Liver (tissue), 9 donors: ENCODE results near the gene ARHGEF4. TPM values are rescaled to one million over a fixed set of nuclear protein-coding genes. Genes with fewer than 3 reads are reported as not detected.

Source experiments
- DNase-seq: peaks from one replicate; pipeline ENCODE4 v3.0.0-alpha.2; 2017; ENCODE audit warnings: low spot score
- H3K27ac ChIP-seq, 2 donors: one replicate each; pipeline ENCODE4 v1.7.0; 2013; ENCODE audit warnings: inconsistent platforms in 2 of 2, low read length in 2 of 2, control low read depth in 1 of 2, low read depth in 1 of 2, mild to moderate bottlenecking in 1 of 2
- H3K27me3 ChIP-seq, 4 donors: one replicate each; pipeline versions ENCODE4 v1.6.1 to v1.7.0; 2013; ENCODE audit warnings: low read length in 3 of 4, inconsistent platforms in 1 of 4, mild to moderate bottlenecking in 1 of 4, moderate library complexity in 1 of 4; ENCODE audit not compliant: control insufficient read depth in 4 of 4, insufficient read depth in 4 of 4
- H3K36me3 ChIP-seq, 4 donors: one replicate each; pipeline versions ENCODE4 v1.6.1 to v1.7.0; 2013; ENCODE audit warnings: low read length in 3 of 4, mild to moderate bottlenecking in 3 of 4, low read depth in 1 of 4, moderate library complexity in 1 of 4; ENCODE audit not compliant: control insufficient read depth in 4 of 4, insufficient read depth in 3 of 4
- H3K4me1 ChIP-seq, 4 donors: one replicate each; pipeline versions ENCODE4 v1.6.1 to v1.7.0; 2013; ENCODE audit warnings: low read length in 3 of 4, mild to moderate bottlenecking in 3 of 4, moderate library complexity in 1 of 4; ENCODE audit not compliant: control insufficient read depth in 4 of 4, insufficient read depth in 4 of 4
- H3K4me3 ChIP-seq, 3 donors: one replicate each; pipeline versions ENCODE4 v1.6.1 to v1.7.0; 2013; ENCODE audit warnings: low read length in 3 of 3, control low read depth in 1 of 3, low read depth in 1 of 3, mild to moderate bottlenecking in 1 of 3
- H3K9ac ChIP-seq, 2 donors: one replicate each; pipeline ENCODE4 v1.7.0; 2013; ENCODE audit warnings: low read length in 2 of 2, mild to moderate bottlenecking in 2 of 2, moderate library complexity in 2 of 2, control low read depth in 1 of 2, low read depth in 1 of 2
- H3K9me3 ChIP-seq, 4 donors: one replicate each; pipeline versions ENCODE4 v1.6.1 to v1.7.0; 2013; ENCODE audit warnings: low read length in 3 of 4; ENCODE audit not compliant: control insufficient read depth in 4 of 4
- EGR1 ChIP-seq, 2 donors: IDR thresholded peaks; 2 replicates each; pipeline ENCODE4 v1.6.1; 2016 to 2018; ENCODE audit warnings: antibody characterized with exemption in 2 of 2, low read depth in 2 of 2
- FOXA1 ChIP-seq: IDR thresholded peaks from 2 replicates; pipeline ENCODE4 v1.6.1; 2016; ENCODE audit warnings: antibody characterized with exemption
- FOXA2 ChIP-seq: IDR thresholded peaks from 2 replicates; pipeline ENCODE4 v1.6.1; 2016; ENCODE audit warnings: antibody characterized with exemption
- GABPA ChIP-seq, 2 donors: IDR thresholded peaks in 1 of 2; conservative IDR thresholded peaks in 1 of 2; 2 replicates each; pipeline ENCODE4 v1.6.1; 2016; ENCODE audit warnings: antibody characterized with exemption in 2 of 2, mild to moderate bottlenecking in 1 of 2, moderate library complexity in 1 of 2
- HNF4G ChIP-seq: IDR thresholded peaks from 2 replicates; pipeline ENCODE4 v1.6.1; 2016; ENCODE audit warnings: antibody characterized with exemption
- JUND ChIP-seq, 2 donors: IDR thresholded peaks; 2 replicates each; pipeline ENCODE4 v1.6.1; 2016; ENCODE audit warnings: antibody characterized with exemption in 2 of 2
- NR2F2 ChIP-seq: IDR thresholded peaks from 2 replicates; pipeline ENCODE4 v1.6.1; 2016; ENCODE audit warnings: antibody characterized with exemption
- RAD21 ChIP-seq, 2 donors: IDR thresholded peaks; 2 replicates each; pipeline ENCODE4 v1.6.1; 2016; ENCODE audit warnings: antibody characterized with exemption in 2 of 2, mild to moderate bottlenecking in 2 of 2
- RXRA ChIP-seq, 2 donors: IDR thresholded peaks; 2 replicates each; pipeline ENCODE4 v1.6.1; 2017 to 2018; ENCODE audit warnings: antibody characterized with exemption in 2 of 2, mild to moderate bottlenecking in 1 of 2
- SP1 ChIP-seq: IDR thresholded peaks from 2 replicates; pipeline ENCODE4 v1.6.1; 2018; ENCODE audit warnings: antibody characterized with exemption, mild to moderate bottlenecking
- TAF1 ChIP-seq: conservative IDR thresholded peaks from 2 replicates; pipeline ENCODE4 v1.6.1; 2016; ENCODE audit warnings: antibody characterized with exemption, mild to moderate bottlenecking
- YY1 ChIP-seq: IDR thresholded peaks from 2 replicates; pipeline ENCODE4 v1.6.1; 2016; ENCODE audit warnings: antibody characterized with exemption, mild to moderate bottlenecking
- WGBS: extraction: QIAGEN DNeasy Blood & Tissue Kit; methylation state at CpG from one replicate; pipeline ENCODE4 v1.1.7; 2013; 5-methylcytosine and 5-hydroxymethylcytosine counted together
- polyA plus RNA-seq, 2 donors: library from polyadenylated mRNA; stranded (reverse) in 1 of 2; unstranded in 1 of 2; fragments of 200-250 nt in 1 of 2; fragments of >200 nt in 1 of 2; fragmentation: Nextera tagmentation in 1 of 2; extraction: Ambion mirVana in 1 of 2; gene quantifications; one replicate each; pipeline versions ENCODE4 v1.2.1 to v1.2.3, GENCODE V29; 2013 to 2015
- total RNA-seq, 2 donors: library from RNA; depleted of rRNA; stranded (reverse); fragments of >200 nt; gene quantifications; one replicate each; pipeline ENCODE4 v1.2.3, GENCODE V29; 2014
- TF ChIP-seq, protein P1 (sequence below): IDR thresholded peaks from 2 replicates; pipeline ENCODE4 v1.6.1; 2016; ENCODE audit warnings: antibody characterized with exemption
- TF ChIP-seq, protein P2 (sequence below): IDR thresholded peaks from 2 replicates; pipeline ENCODE4 v1.6.1; 2016; ENCODE audit warnings: antibody characterized with exemption
- TF ChIP-seq, protein P3 (sequence below): IDR thresholded peaks from 2 replicates; pipeline ENCODE4 v1.6.1; 2016; ENCODE audit warnings: antibody characterized with exemption
- TF ChIP-seq, protein P4 (sequence below): IDR thresholded peaks from 2 replicates; pipeline ENCODE4 v1.6.1; 2016; ENCODE audit warnings: antibody characterized with exemption, mild to moderate bottlenecking
- TF ChIP-seq, protein P5 (sequence below): fragments of 150-350 bp; IDR thresholded peaks from 2 replicates; pipeline ENCODE4 v1.5.1; 2017; ENCODE audit warnings: improper control_type of control experiment, low read depth, low read length; ENCODE audit not compliant: missing input control
- donor health status: healthy.
- donor health status: healthy.
- donor health status: healthy.
- donor health status: healthy.
- donor health status: healthy.

The ARHGEF4 gene
- total and polyA plus RNA-seq, 4 donors: 0.08 TPM; not detected in 2

DNA sequence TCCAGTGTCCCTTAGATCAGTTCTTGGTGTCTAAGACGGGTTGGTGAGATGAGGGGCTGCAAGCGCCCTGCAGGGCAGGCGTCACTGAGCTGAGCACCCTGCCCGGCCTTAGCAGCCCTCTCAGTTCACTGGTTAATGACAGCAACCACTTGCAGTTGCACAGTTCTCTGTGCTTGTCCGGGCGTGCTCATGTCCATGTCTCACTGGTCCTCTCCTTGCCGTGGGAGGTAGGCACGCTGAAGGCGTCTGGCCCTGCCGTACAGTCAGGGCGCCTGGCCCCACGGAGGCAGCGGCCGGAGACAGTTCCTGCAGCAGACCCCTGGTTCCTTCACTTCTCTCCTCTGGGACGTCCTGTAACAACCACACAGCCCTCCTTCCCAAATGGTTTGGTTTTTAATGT is 75.3 kb downstream of the ARHGEF4 start:
- DNase-seq: no peak
- peaks cover 3 to 7% (median 4%) of the 10 kb centered on the region in 4 donors for H3K27me3 ChIP-seq

DNA sequence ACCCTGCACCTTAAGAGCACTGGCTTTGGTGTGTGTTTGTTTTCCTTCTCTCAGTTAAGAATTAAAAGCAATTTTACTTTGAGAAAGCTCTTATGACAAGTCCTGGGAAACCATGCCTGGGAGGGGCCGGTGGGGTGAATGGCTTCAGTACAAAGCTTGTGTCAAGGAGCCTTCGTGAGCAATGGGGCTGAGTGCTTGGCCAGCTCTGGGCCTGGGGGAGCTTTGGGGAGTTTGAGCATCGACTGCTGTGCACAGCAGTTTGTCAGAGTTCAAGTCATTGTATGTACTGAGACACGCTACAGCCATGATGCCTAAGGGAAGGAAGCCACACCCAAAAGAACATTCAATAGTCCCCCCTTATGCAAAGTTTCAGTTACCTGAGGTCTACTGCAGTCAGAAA is 75.8 kb downstream of the ARHGEF4 start:
- 58% methylated on average over 4 of the region's 4 CpGs for WGBS
- Histone ChIP-seq H3K27ac (no peak overlapping the region), H3K36me3 (no peaks in the 10 kb centered on the region), H3K4me3 (no peak overlapping the region), H3K27me3 (peaks cover 3 to 8% (median 5%) of the 10 kb centered on the region in 4 donors), H3K4me1 (no peaks in the 10 kb centered on the region), H3K9ac (no peak overlapping the region), H3K9me3 (no peaks in the 10 kb centered on the region)
- no peak for DNase-seq
- TF ChIP-seq FOXA2 (no peak), EGR1 (IDR thresholded peaks at IDR 0.05; ENCODE audit: low read depth in 2 of 2) (no peak), RXRA (IDR thresholded peaks at IDR 0.05) (no peak)
- TF ChIP-seq, protein P1, sequence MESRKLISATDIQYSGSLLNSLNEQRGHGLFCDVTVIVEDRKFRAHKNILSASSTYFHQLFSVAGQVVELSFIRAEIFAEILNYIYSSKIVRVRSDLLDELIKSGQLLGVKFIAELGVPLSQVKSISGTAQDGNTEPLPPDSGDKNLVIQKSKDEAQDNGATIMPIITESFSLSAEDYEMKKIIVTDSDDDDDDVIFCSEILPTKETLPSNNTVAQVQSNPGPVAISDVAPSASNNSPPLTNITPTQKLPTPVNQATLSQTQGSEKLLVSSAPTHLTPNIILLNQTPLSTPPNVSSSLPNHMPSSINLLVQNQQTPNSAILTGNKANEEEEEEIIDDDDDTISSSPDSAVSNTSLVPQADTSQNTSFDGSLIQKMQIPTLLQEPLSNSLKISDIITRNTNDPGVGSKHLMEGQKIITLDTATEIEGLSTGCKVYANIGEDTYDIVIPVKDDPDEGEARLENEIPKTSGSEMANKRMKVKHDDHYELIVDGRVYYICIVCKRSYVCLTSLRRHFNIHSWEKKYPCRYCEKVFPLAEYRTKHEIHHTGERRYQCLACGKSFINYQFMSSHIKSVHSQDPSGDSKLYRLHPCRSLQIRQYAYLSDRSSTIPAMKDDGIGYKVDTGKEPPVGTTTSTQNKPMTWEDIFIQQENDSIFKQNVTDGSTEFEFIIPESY: no peak
- TF ChIP-seq, protein P2, sequence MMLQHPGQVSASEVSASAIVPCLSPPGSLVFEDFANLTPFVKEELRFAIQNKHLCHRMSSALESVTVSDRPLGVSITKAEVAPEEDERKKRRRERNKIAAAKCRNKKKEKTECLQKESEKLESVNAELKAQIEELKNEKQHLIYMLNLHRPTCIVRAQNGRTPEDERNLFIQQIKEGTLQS: no peak

More for the DNA sequence above, 75.3 kb downstream of the ARHGEF4 start:
- TF ChIP-seq, protein P2: no peak
- TF ChIP-seq TAF1 (no peak), HNF4G (no peak), SP1 (no peak), GABPA (IDR thresholded peaks at IDR 0.05 in 1 of 2, conservative IDR thresholded peaks at IDR 0.05 in 1 of 2) (no peak), FOXA1 (no peak), RXRA (IDR thresholded peaks at IDR 0.05) (no peak), JUND (IDR thresholded peaks at IDR 0.05) (no peak), NR2F2 (no peak), YY1 (no peak), RAD21 (IDR thresholded peaks at IDR 0.05) (no peak), EGR1 (IDR thresholded peaks at IDR 0.05; ENCODE audit: low read depth in 2 of 2) (no peak)
- TF ChIP-seq, protein P3, sequence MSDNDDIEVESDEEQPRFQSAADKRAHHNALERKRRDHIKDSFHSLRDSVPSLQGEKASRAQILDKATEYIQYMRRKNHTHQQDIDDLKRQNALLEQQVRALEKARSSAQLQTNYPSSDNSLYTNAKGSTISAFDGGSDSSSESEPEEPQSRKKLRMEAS: no peak
- TF ChIP-seq, protein P1: no peak
- TF ChIP-seq, protein P4, sequence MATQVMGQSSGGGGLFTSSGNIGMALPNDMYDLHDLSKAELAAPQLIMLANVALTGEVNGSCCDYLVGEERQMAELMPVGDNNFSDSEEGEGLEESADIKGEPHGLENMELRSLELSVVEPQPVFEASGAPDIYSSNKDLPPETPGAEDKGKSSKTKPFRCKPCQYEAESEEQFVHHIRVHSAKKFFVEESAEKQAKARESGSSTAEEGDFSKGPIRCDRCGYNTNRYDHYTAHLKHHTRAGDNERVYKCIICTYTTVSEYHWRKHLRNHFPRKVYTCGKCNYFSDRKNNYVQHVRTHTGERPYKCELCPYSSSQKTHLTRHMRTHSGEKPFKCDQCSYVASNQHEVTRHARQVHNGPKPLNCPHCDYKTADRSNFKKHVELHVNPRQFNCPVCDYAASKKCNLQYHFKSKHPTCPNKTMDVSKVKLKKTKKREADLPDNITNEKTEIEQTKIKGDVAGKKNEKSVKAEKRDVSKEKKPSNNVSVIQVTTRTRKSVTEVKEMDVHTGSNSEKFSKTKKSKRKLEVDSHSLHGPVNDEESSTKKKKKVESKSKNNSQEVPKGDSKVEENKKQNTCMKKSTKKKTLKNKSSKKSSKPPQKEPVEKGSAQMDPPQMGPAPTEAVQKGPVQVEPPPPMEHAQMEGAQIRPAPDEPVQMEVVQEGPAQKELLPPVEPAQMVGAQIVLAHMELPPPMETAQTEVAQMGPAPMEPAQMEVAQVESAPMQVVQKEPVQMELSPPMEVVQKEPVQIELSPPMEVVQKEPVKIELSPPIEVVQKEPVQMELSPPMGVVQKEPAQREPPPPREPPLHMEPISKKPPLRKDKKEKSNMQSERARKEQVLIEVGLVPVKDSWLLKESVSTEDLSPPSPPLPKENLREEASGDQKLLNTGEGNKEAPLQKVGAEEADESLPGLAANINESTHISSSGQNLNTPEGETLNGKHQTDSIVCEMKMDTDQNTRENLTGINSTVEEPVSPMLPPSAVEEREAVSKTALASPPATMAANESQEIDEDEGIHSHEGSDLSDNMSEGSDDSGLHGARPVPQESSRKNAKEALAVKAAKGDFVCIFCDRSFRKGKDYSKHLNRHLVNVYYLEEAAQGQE: no peak
- TF ChIP-seq, protein P5, sequence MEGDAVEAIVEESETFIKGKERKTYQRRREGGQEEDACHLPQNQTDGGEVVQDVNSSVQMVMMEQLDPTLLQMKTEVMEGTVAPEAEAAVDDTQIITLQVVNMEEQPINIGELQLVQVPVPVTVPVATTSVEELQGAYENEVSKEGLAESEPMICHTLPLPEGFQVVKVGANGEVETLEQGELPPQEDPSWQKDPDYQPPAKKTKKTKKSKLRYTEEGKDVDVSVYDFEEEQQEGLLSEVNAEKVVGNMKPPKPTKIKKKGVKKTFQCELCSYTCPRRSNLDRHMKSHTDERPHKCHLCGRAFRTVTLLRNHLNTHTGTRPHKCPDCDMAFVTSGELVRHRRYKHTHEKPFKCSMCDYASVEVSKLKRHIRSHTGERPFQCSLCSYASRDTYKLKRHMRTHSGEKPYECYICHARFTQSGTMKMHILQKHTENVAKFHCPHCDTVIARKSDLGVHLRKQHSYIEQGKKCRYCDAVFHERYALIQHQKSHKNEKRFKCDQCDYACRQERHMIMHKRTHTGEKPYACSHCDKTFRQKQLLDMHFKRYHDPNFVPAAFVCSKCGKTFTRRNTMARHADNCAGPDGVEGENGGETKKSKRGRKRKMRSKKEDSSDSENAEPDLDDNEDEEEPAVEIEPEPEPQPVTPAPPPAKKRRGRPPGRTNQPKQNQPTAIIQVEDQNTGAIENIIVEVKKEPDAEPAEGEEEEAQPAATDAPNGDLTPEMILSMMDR: no peak
- Histone ChIP-seq H3K4me3 (no peak overlapping the region), H3K27ac (no peak overlapping the region), H3K9me3 (no peaks in the 10 kb centered on the region), H3K4me1 (no peaks in the 10 kb centered on the region), H3K36me3 (no peaks in the 10 kb centered on the region), H3K9ac (no peak overlapping the region)
- 77% methylated on average over 15 of the region's 15 CpGs for WGBS
